Liver (tissue), 9 donors: Measurements from ENCODE around the gene CEP164. TPM values are rescaled to one million over a fixed set of nuclear protein-coding genes. Genes with fewer than 3 reads are reported as not detected.
A peak's percentile ranks its signal among the peaks of the same experiment; 100 is the strongest.

Source experiments
- DNase-seq: peaks from one replicate; pipeline ENCODE4 v3.0.0-alpha.2; 2017; ENCODE audit warnings: low spot score
- H3K27ac ChIP-seq, 2 donors: one replicate each; pipeline ENCODE4 v1.7.0; 2013; ENCODE audit warnings: inconsistent platforms in 2 of 2, low read length in 2 of 2, control low read depth in 1 of 2, low read depth in 1 of 2, mild to moderate bottlenecking in 1 of 2
- H3K27me3 ChIP-seq, 4 donors: one replicate each; pipeline versions ENCODE4 v1.6.1 to v1.7.0; 2013; ENCODE audit warnings: low read length in 3 of 4, inconsistent platforms in 1 of 4, mild to moderate bottlenecking in 1 of 4, moderate library complexity in 1 of 4; ENCODE audit not compliant: control insufficient read depth in 4 of 4, insufficient read depth in 4 of 4
- H3K36me3 ChIP-seq, 4 donors: one replicate each; pipeline versions ENCODE4 v1.6.1 to v1.7.0; 2013; ENCODE audit warnings: low read length in 3 of 4, mild to moderate bottlenecking in 3 of 4, low read depth in 1 of 4, moderate library complexity in 1 of 4; ENCODE audit not compliant: control insufficient read depth in 4 of 4, insufficient read depth in 3 of 4
- H3K4me1 ChIP-seq, 4 donors: one replicate each; pipeline versions ENCODE4 v1.6.1 to v1.7.0; 2013; ENCODE audit warnings: low read length in 3 of 4, mild to moderate bottlenecking in 3 of 4, moderate library complexity in 1 of 4; ENCODE audit not compliant: control insufficient read depth in 4 of 4, insufficient read depth in 4 of 4
- H3K4me3 ChIP-seq, 3 donors: one replicate each; pipeline versions ENCODE4 v1.6.1 to v1.7.0; 2013; ENCODE audit warnings: low read length in 3 of 3, control low read depth in 1 of 3, low read depth in 1 of 3, mild to moderate bottlenecking in 1 of 3
- H3K9ac ChIP-seq, 2 donors: one replicate each; pipeline ENCODE4 v1.7.0; 2013; ENCODE audit warnings: low read length in 2 of 2, mild to moderate bottlenecking in 2 of 2, moderate library complexity in 2 of 2, control low read depth in 1 of 2, low read depth in 1 of 2
- H3K9me3 ChIP-seq, 4 donors: one replicate each; pipeline versions ENCODE4 v1.6.1 to v1.7.0; 2013; ENCODE audit warnings: low read length in 3 of 4; ENCODE audit not compliant: control insufficient read depth in 4 of 4
- ATF3 ChIP-seq: IDR thresholded peaks from 2 replicates; pipeline ENCODE4 v1.6.1; 2016; ENCODE audit warnings: antibody characterized with exemption
- CTCF ChIP-seq: fragments of 150-350 bp; IDR thresholded peaks from 2 replicates; pipeline ENCODE4 v1.5.1; 2017; ENCODE audit warnings: improper control_type of control experiment, low read depth, low read length; ENCODE audit not compliant: missing input control
- EGR1 ChIP-seq, 2 donors: IDR thresholded peaks; 2 replicates each; pipeline ENCODE4 v1.6.1; 2016 to 2018; ENCODE audit warnings: antibody characterized with exemption in 2 of 2, low read depth in 2 of 2
- FOXA1 ChIP-seq: IDR thresholded peaks from 2 replicates; pipeline ENCODE4 v1.6.1; 2016; ENCODE audit warnings: antibody characterized with exemption
- FOXA2 ChIP-seq: IDR thresholded peaks from 2 replicates; pipeline ENCODE4 v1.6.1; 2016; ENCODE audit warnings: antibody characterized with exemption
- GABPA ChIP-seq, 2 donors: IDR thresholded peaks in 1 of 2; conservative IDR thresholded peaks in 1 of 2; 2 replicates each; pipeline ENCODE4 v1.6.1; 2016; ENCODE audit warnings: antibody characterized with exemption in 2 of 2, mild to moderate bottlenecking in 1 of 2, moderate library complexity in 1 of 2
- HNF4A ChIP-seq, 2 donors: conservative IDR thresholded peaks; 2 replicates each; pipeline ENCODE4 v1.6.1; 2016; ENCODE audit warnings: antibody characterized with exemption in 2 of 2, mild to moderate bottlenecking in 2 of 2
- HNF4G ChIP-seq: IDR thresholded peaks from 2 replicates; pipeline ENCODE4 v1.6.1; 2016; ENCODE audit warnings: antibody characterized with exemption
- JUND ChIP-seq, 2 donors: IDR thresholded peaks; 2 replicates each; pipeline ENCODE4 v1.6.1; 2016; ENCODE audit warnings: antibody characterized with exemption in 2 of 2
- MAX ChIP-seq: IDR thresholded peaks from 2 replicates; pipeline ENCODE4 v1.6.1; 2016; ENCODE audit warnings: antibody characterized with exemption
- NR2F2 ChIP-seq: IDR thresholded peaks from 2 replicates; pipeline ENCODE4 v1.6.1; 2016; ENCODE audit warnings: antibody characterized with exemption
- RAD21 ChIP-seq, 2 donors: IDR thresholded peaks; 2 replicates each; pipeline ENCODE4 v1.6.1; 2016; ENCODE audit warnings: antibody characterized with exemption in 2 of 2, mild to moderate bottlenecking in 2 of 2
- REST ChIP-seq: IDR thresholded peaks from 2 replicates; pipeline ENCODE4 v1.6.1; 2016; ENCODE audit warnings: antibody characterized with exemption, mild to moderate bottlenecking
- RXRA ChIP-seq, 2 donors: IDR thresholded peaks; 2 replicates each; pipeline ENCODE4 v1.6.1; 2017 to 2018; ENCODE audit warnings: antibody characterized with exemption in 2 of 2, mild to moderate bottlenecking in 1 of 2
- SP1 ChIP-seq: IDR thresholded peaks from 2 replicates; pipeline ENCODE4 v1.6.1; 2018; ENCODE audit warnings: antibody characterized with exemption, mild to moderate bottlenecking
- TAF1 ChIP-seq: conservative IDR thresholded peaks from 2 replicates; pipeline ENCODE4 v1.6.1; 2016; ENCODE audit warnings: antibody characterized with exemption, mild to moderate bottlenecking
- YY1 ChIP-seq: IDR thresholded peaks from 2 replicates; pipeline ENCODE4 v1.6.1; 2016; ENCODE audit warnings: antibody characterized with exemption, mild to moderate bottlenecking
- ZBTB33 ChIP-seq: IDR thresholded peaks from 2 replicates; pipeline ENCODE4 v1.6.1; 2016; ENCODE audit warnings: antibody characterized with exemption
- WGBS: extraction: QIAGEN DNeasy Blood & Tissue Kit; methylation state at CpG from one replicate; pipeline ENCODE4 v1.1.7; 2013; 5-methylcytosine and 5-hydroxymethylcytosine counted together
- polyA plus RNA-seq, 2 donors: library from polyadenylated mRNA; stranded (reverse) in 1 of 2; unstranded in 1 of 2; fragments of 200-250 nt in 1 of 2; fragments of >200 nt in 1 of 2; fragmentation: Nextera tagmentation in 1 of 2; extraction: Ambion mirVana in 1 of 2; gene quantifications; one replicate each; pipeline versions ENCODE4 v1.2.1 to v1.2.3, GENCODE V29; 2013 to 2015
- total RNA-seq, 2 donors: library from RNA; depleted of rRNA; stranded (reverse); fragments of >200 nt; gene quantifications; one replicate each; pipeline ENCODE4 v1.2.3, GENCODE V29; 2014
- donor health status: healthy.
- donor health status: healthy.
- donor health status: healthy.
- donor health status: healthy.
- donor health status: healthy.

The CEP164 gene
- total RNA-seq, result 10 to 100 TPM in 1 of 2 donors, 1 to 10 TPM in 1; 4.9 to 12.3 TPM
- polyA plus RNA-seq, result 1 to 10 TPM; 4.1 to 6.8 TPM

GRCh38 chr11:117327567-117328374 lies at the start of gene CEP164:
CEP164 (plus strand) TSS chr11:117327854; CDS start chr11:117338587, 10,733 bp downstream.
- H3K9ac ChIP-seq, result peak within 1 kb of the TSS; percentile 87 to 93
- H3K4me1 ChIP-seq, result peaks cover 0 to 17% (median 10%) of the 10 kb centered on the region in 4 donors
- peak; percentile 94 for DNase-seq
- peak within 1 kb of the TSS; percentile 68 to 90 for H3K27ac ChIP-seq
- under 1% methylated on average over 64 of the region's 64 CpGs for WGBS
- TF ChIP-seq FOXA2, result no peak
- no peak for TF ChIP-seq ZBTB33
- TF ChIP-seq TAF1, result no peak
- peak in 1 of 2 donors; percentile 8 for TF ChIP-seq JUND (IDR thresholded peaks at IDR 0.05)
- peak; percentile 38 for TF ChIP-seq YY1
- TF ChIP-seq FOXA1, result no peak
- peak; percentile 34 for TF ChIP-seq REST
- no peak for TF ChIP-seq CTCF
- TF ChIP-seq GABPA (IDR thresholded peaks at IDR 0.05 in 1 of 2, conservative IDR thresholded peaks at IDR 0.05 in 1 of 2), result peak; percentile 55 to 88
- TF ChIP-seq ATF3, result no peak
- peak; percentile 46 to 69 for TF ChIP-seq HNF4A (conservative IDR thresholded peaks at IDR 0.05)
- TF ChIP-seq NR2F2, result peak; percentile 53
- TF ChIP-seq HNF4G, result no peak
- TF ChIP-seq EGR1 (IDR thresholded peaks at IDR 0.05; ENCODE audit: low read depth in 2 of 2), result no peak
- peak; percentile 80 for TF ChIP-seq SP1
- peak; percentile 26 to 38 for TF ChIP-seq RXRA (IDR thresholded peaks at IDR 0.05)
- peak; percentile 8 for TF ChIP-seq MAX
- TF ChIP-seq RAD21 (IDR thresholded peaks at IDR 0.05), result peak; percentile 28 to 40
- H3K36me3 ChIP-seq, result no peaks in the 10 kb centered on the region
- H3K4me3 ChIP-seq, result peak within 1 kb of the TSS; percentile 83 to 98 (median 97)
- no peaks in the 10 kb centered on the region for H3K27me3 ChIP-seq
- H3K9me3 ChIP-seq, result no peaks in the 10 kb centered on the region
